Measurements from ENCODE around the gene NUP88.

NUP88 gene

GRCh38 chr17:5361426-5361825 is 58.0 kb downstream of the NUP88 start:
- H3K36me3 Mint-ChIP-seq (ENCODE audit: low read depth): peaks cover 97% of the 10 kb centered on the region
- H3K4me3 Mint-ChIP-seq: no peak overlapping the region
- H3K27ac Mint-ChIP-seq: no peak overlapping the region
- no peaks in the 10 kb centered on the region for H3K4me1 Mint-ChIP-seq (ENCODE audit: low read depth)
- no peaks in the 10 kb centered on the region for H3K9me3 Mint-ChIP-seq
- no peaks in the 10 kb centered on the region for H3K27me3 Mint-ChIP-seq
- intact Hi-C loops (cut with micrococcal nuclease): no loop called here

- Mint-ChIP-seq H3K9me3 (no peaks in the 10 kb centered on the region), H3K36me3 (ENCODE audit: low read depth) (peaks cover 97% of the 10 kb centered on the region), H3K27ac (no peak overlapping the region), H3K4me1 (ENCODE audit: low read depth) (no peaks in the 10 kb centered on the region), H3K27me3 (no peaks in the 10 kb centered on the region), H3K4me3 (no peak overlapping the region)
- intact Hi-C loops (cut with micrococcal nuclease): no loop called here
Measured at GRCh38 chr17:5355421-5356129, 63.9 kb downstream of the NUP88 start.

GRCh38 chr17:5354886-5355415 is 64.5 kb downstream of the NUP88 start:
- Mint-ChIP-seq H3K4me1 (ENCODE audit: low read depth) (no peaks in the 10 kb centered on the region), H3K9me3 (no peaks in the 10 kb centered on the region), H3K36me3 (ENCODE audit: low read depth) (peaks cover 97% of the 10 kb centered on the region), H3K27ac (no peak overlapping the region), H3K27me3 (no peaks in the 10 kb centered on the region), H3K4me3 (no peak overlapping the region)
- intact Hi-C loops (cut with micrococcal nuclease): no loop called here

- H3K9me3 Mint-ChIP-seq: no peaks in the 10 kb centered on the region
- no peaks in the 10 kb centered on the region for H3K4me1 Mint-ChIP-seq (ENCODE audit: low read depth)
- no peaks in the 10 kb centered on the region for H3K27me3 Mint-ChIP-seq
- no peak overlapping the region for H3K27ac Mint-ChIP-seq
- H3K36me3 Mint-ChIP-seq (ENCODE audit: low read depth): peaks cover 99% of the 10 kb centered on the region
- intact Hi-C loops (cut with micrococcal nuclease): no loop called here
- no peak overlapping the region for H3K4me3 Mint-ChIP-seq
Measured at GRCh38 chr17:5354310-5354709, 65.2 kb downstream of the NUP88 start.

GRCh38 chr17:5352681-5353289 is 66.7 kb downstream of the NUP88 start:
- intact Hi-C loops (cut with micrococcal nuclease): no loop called here
- Mint-ChIP-seq H3K4me1 (ENCODE audit: low read depth) (no peaks in the 10 kb centered on the region), H3K36me3 (ENCODE audit: low read depth) (peaks cover 99% of the 10 kb centered on the region), H3K27me3 (no peaks in the 10 kb centered on the region), H3K27ac (no peak overlapping the region), H3K4me3 (no peak overlapping the region), H3K9me3 (no peaks in the 10 kb centered on the region)

- Mint-ChIP-seq H3K4me3 (no peak overlapping the region), H3K27ac (no peak overlapping the region), H3K4me1 (ENCODE audit: low read depth) (no peaks in the 10 kb centered on the region), H3K27me3 (no peaks in the 10 kb centered on the region), H3K36me3 (ENCODE audit: low read depth) (peaks cover 76% of the 10 kb centered on the region), H3K9me3 (no peaks in the 10 kb centered on the region)
- intact Hi-C loops (cut with micrococcal nuclease): no loop called here
Measured at GRCh38 chr17:5344914-5345313, 74.5 kb downstream of the NUP88 start.

Data from dendritic cell treated with granulocyte-macrophage colony-stimulating factor and Interleukin-4, amounts not matched to agents 40 ng/mL and 50 ng/mL, for 4 days (primary cell).